Activated T-cell treated with anti-CD3 and anti-CD28 coated beads, Interleukin-2, amount 50 U/mL, for 72 hours (primary cell): ENCODE results near the gene NRP1. TPM values are rescaled to one million over a fixed set of nuclear protein-coding genes. Genes with fewer than 3 reads are reported as not detected.
"Not testable (repeated sequence)": the region's sequence is repeated elsewhere in the genome, so short reads cannot be mapped to it uniquely, and the experiment has no call there.

Source experiments
- ATAC-seq, 2 donors: fragments of 150-1000 bp; cut with Tn5 transposase; replicated peaks in 1 of 2; 2 replicates each; pipeline ENCODE4 v1.10.0; 2021; ENCODE audit warnings: moderate library complexity in 2 of 2, mild to moderate bottlenecking in 1 of 2
- DNase-seq, 2 donors: peaks; one replicate each; pipeline ENCODE4 v3.0.0; 2021 to 2022; ENCODE audit warnings: mixed read lengths in 1 of 2
- H3K27ac Mint-ChIP-seq: one replicate; pipeline ENCODE4 v1.8.0; 2022; ENCODE audit warnings: mild to moderate bottlenecking, moderate library complexity, mixed read lengths
- H3K27me3 Mint-ChIP-seq: one replicate; pipeline ENCODE4 v1.8.0; 2022; ENCODE audit warnings: low read depth, mixed read lengths
- H3K36me3 Mint-ChIP-seq, 2 donors: one replicate each; pipeline ENCODE4 v1.8.0; 2022; ENCODE audit warnings: mixed read lengths in 2 of 2, mild to moderate bottlenecking in 1 of 2; ENCODE audit not compliant: insufficient read depth in 2 of 2
- H3K4me1 Mint-ChIP-seq: one replicate; pipeline ENCODE4 v1.8.0; 2022; ENCODE audit warnings: low read depth, mixed read lengths
- H3K4me3 Mint-ChIP-seq, 2 donors: one replicate each; pipeline ENCODE4 v1.8.0; 2022; ENCODE audit warnings: mild to moderate bottlenecking in 2 of 2, mixed read lengths in 2 of 2, moderate library complexity in 2 of 2
- H3K9me3 Mint-ChIP-seq, 2 donors: one replicate each; pipeline ENCODE4 v1.8.0; 2022; ENCODE audit warnings: mixed read lengths in 2 of 2
- total RNA-seq, 2 donors: library from RNA; stranded (reverse); gene quantifications; one replicate each; pipeline ENCODE4 v1.2.3, GENCODE V29; 2022

NRP1 gene
- total RNA-seq, 2 donors from 2014 or later = 0.72 to 0.84 TPM

GRCh38 chr10:33138686-33139085, 195.8 kb downstream of the NRP1 start:
- H3K9me3 Mint-ChIP-seq, DNase-seq, ATAC-seq, H3K36me3 Mint-ChIP-seq, H3K27me3 Mint-ChIP-seq: not testable (repeated sequence)
- Mint-ChIP-seq H3K4me3 (peak overlapping the region; percentile 68 to 81), H3K4me1 (peaks cover 95% of the 10 kb centered on the region), H3K27ac (peak overlapping the region; percentile 76)

DNA sequence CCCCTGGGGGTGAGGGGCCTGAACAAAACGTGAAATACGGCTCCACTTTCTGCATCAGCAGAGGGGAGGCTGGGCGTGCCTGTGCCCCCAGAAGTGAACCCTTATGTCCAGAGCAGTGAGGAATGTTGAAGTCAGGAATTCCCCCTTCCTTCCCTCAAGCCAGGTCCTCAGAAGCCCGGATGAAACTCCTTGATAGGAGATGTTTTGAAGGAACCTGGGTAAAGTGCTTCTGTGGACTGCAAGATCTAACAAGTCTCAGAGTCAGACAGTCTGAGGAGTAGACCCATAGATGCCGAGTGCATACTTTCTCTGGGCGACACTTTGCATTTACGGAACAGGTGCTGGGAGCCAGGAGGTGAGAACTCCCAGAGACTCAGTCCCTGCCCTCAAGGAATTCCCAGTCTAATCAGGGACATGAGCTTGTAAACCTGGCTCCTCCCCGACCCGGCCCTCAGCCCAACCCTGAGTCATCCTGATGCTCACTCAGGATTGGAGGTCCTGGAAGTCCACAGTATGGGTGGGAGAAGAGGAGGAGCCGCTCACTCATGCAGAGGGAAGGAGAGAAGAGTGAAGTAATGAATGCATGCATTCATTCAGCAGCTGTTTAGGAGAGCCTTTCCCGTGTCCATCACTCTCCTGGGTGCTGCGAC, 197.0 kb downstream of the NRP1 start:
- Mint-ChIP-seq H3K4me3 (peak overlapping the region; percentile 58 to 68), H3K9me3 (no peaks in the 10 kb centered on the region), H3K27ac (peak overlapping the region; percentile 52), H3K36me3 (no peaks in the 10 kb centered on the region), H3K4me1 (peaks cover 95% of the 10 kb centered on the region), H3K27me3 (no peaks in the 10 kb centered on the region)
- ATAC-seq (no peak), DNase-seq (no peak)

DNA sequence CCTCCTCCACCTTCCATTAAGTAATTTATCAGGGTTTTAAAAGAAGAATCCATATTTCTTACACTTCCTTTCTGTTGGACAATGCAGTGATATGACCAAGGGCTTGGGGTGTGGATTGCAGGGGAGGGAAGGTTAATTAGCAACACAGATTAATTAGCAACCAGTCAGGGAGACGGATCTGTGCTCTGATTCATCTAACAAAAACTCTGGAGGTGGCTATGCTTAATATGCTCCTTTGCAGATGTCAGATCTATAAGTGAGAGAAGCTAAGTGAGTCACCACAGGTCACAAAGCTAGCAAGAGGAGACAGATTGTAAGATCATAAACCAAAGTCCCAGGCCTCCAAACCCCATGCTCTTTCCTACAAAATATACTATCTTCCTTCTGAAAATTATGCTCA, 197.7 kb downstream of the NRP1 start:
- no peaks in the 10 kb centered on the region for H3K27me3 Mint-ChIP-seq
- H3K27ac Mint-ChIP-seq = peak overlapping the region; percentile 52
- peak overlapping the region; percentile 58 to 68 for H3K4me3 Mint-ChIP-seq
- DNase-seq = peak; percentile 31 to 44
- no peaks in the 10 kb centered on the region for H3K36me3 Mint-ChIP-seq
- H3K9me3 Mint-ChIP-seq = no peaks in the 10 kb centered on the region
- H3K4me1 Mint-ChIP-seq = peaks cover 95% of the 10 kb centered on the region
- peak; percentile 53 to 54 for ATAC-seq

DNA sequence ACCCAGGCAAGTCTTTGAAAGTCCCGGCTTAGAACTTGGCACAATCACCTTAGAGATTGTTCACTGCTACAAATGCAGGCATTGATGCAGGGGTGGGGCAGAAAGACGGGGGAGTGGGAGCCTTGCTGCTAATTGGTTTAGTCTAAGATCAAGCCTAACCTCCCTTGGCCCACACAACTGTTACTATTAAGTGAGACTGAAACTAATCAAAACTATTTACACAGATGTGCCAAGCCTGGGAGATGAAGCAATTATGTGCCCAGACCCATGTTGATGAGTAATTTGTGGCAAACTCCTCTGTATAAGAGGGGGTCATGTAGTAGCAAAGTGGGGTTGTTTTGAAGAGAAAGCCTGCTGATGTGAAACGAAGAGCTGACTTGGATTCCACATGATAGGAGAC, 198.2 kb downstream of the NRP1 start:
- ATAC-seq = peak; percentile 3 to 20

GRCh38 chr10:33134011-33134751, 200.3 kb downstream of the NRP1 start:
- Mint-ChIP-seq H3K9me3 (no peaks in the 10 kb centered on the region), H3K4me1 (peaks cover 89% of the 10 kb centered on the region), H3K27me3 (no peaks in the 10 kb centered on the region), H3K4me3 (peak overlapping the region; percentile 68 to 73), H3K36me3 (no peaks in the 10 kb centered on the region), H3K27ac (peak overlapping the region; percentile 85)
- ATAC-seq (peak; percentile 82 to 84), DNase-seq (peak; percentile 79 to 88)

More for the DNA sequence above, 198.2 kb downstream of the NRP1 start:
- Mint-ChIP-seq H3K27ac (peak overlapping the region; percentile 49), H3K27me3 (no peaks in the 10 kb centered on the region), H3K4me3 (peak overlapping the region; percentile 58 to 68), H3K9me3 (no peaks in the 10 kb centered on the region), H3K4me1 (peaks cover 98% of the 10 kb centered on the region), H3K36me3 (no peaks in the 10 kb centered on the region)
- DNase-seq = no peak

DNA sequence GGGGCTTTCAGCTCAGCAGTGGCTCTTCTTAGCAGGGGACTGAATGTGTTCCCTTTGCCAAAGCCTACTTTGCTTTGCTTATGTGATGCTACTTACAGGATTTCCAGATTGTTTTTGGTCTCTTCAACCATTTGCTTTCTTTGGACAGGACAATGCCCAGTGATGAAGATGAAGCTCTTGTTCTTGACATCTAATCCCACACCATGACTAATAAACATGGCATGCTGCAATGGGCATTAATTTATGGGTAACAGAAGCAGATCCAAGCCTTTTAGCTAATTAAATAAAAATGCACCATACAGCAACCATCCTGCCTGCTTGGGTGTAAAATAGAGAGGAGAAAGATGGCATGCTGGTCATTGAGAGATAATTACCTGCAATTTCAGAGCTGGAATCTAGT, 200.9 kb downstream of the NRP1 start:
- Mint-ChIP-seq H3K36me3 (peaks cover 2 to 3% of the 10 kb centered on the region in 2 donors), H3K27me3 (no peaks in the 10 kb centered on the region), H3K4me1 (peaks cover 90% of the 10 kb centered on the region), H3K4me3 (peak overlapping the region; percentile 15 to 68), H3K9me3 (no peaks in the 10 kb centered on the region), H3K27ac (peak overlapping the region; percentile 85)
- ATAC-seq (no peak), DNase-seq (no peak)

DNA sequence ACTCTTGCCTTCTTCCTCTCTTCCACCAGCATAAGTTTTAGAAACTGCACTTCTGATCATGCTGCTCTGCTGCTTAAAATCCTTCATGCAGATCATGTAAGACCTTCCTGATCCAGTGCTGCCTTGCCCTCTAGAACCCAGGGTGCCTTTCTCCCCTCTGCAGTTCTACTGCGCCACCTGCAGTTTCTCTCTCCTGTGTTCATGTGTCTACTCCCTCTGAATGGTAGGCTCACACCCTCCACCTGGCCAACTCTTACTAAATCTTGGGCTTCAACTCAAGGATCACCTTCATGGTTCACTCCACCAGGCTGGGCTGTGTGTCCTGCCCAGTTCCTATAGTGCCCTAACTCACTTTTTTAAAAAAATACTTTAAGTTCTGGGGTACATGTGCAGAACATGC, 201.8 kb downstream of the NRP1 start:
- peaks cover 2 to 3% of the 10 kb centered on the region in 2 donors for H3K36me3 Mint-ChIP-seq
- no peaks in the 10 kb centered on the region for H3K27me3 Mint-ChIP-seq
- no peak overlapping the region for H3K27ac Mint-ChIP-seq
- H3K4me3 Mint-ChIP-seq = no peak overlapping the region
- peaks cover 89% of the 10 kb centered on the region for H3K4me1 Mint-ChIP-seq
- H3K9me3 Mint-ChIP-seq = no peaks in the 10 kb centered on the region
- DNase-seq (peak; percentile 43 to 47), ATAC-seq (no peak)

- ATAC-seq (no peak), DNase-seq (no peak)
- no peak overlapping the region for H3K4me3 Mint-ChIP-seq
- H3K9me3 Mint-ChIP-seq = no peaks in the 10 kb centered on the region
- no peaks in the 10 kb centered on the region for H3K27me3 Mint-ChIP-seq
- H3K4me1 Mint-ChIP-seq = peaks cover 89% of the 10 kb centered on the region
- no peak overlapping the region for H3K27ac Mint-ChIP-seq
- H3K36me3 Mint-ChIP-seq = peaks cover 2 to 6% of the 10 kb centered on the region in 2 donors
These were observed 204.5 kb downstream of the NRP1 start for GRCh38 chr10:33129996-33130386.

GRCh38 chr10:33129141-33129995, 205.1 kb downstream of the NRP1 start:
- no peak for ATAC-seq
- no peak for DNase-seq
- H3K27me3 Mint-ChIP-seq = no peaks in the 10 kb centered on the region
- H3K9me3 Mint-ChIP-seq = no peaks in the 10 kb centered on the region
- H3K36me3 Mint-ChIP-seq = peaks cover 2 to 6% of the 10 kb centered on the region in 2 donors
- peak overlapping the region; percentile 82 for H3K27ac Mint-ChIP-seq
- H3K4me3 Mint-ChIP-seq = peak overlapping the region in 1 of 2 donors; percentile 43
- H3K4me1 Mint-ChIP-seq = peaks cover 82% of the 10 kb centered on the region

DNA sequence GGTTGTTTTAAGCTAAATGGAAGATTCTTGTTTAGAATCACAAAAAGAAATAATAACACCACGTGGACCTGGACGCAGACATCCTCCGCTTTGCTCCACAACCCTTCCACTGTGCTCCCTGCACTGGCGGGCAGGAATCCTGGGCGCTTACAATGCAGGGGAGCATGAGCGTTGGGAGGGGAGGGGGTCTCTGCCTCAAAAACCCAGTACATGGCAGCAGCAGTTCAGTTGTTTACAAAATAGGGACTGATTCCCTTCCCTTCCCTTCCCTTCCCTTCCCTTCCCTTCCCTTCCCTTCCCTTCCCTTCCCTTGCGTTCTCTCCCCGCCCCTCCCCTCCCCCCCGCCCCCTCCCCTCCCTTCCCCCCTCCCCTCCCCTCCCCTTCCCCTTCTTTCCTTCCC, 206.8 kb downstream of the NRP1 start:
- H3K36me3 Mint-ChIP-seq = peaks cover 2 to 6% of the 10 kb centered on the region in 2 donors
- H3K4me1 Mint-ChIP-seq = peaks cover 73% of the 10 kb centered on the region
- ATAC-seq = no peak
- no peaks in the 10 kb centered on the region for H3K9me3 Mint-ChIP-seq
- H3K4me3 Mint-ChIP-seq = no peak overlapping the region
- H3K27me3 Mint-ChIP-seq = no peaks in the 10 kb centered on the region
- no peak for DNase-seq
- H3K27ac Mint-ChIP-seq = no peak overlapping the region
